Activated CD4-positive, alpha-beta T cell treated with anti-CD3 and anti-CD28 coated beads, Interleukin-2, amount 10 ng/mL, durations not matched to agents 7 days and 5 days (primary cell): ENCODE results near the gene TOP1. TPM values are rescaled to one million over a fixed set of nuclear protein-coding genes. Genes with fewer than 3 reads are reported as not detected.

ENCODE experiments used
- CTCF ChIA-PET: fragments of 350-600 bp; sonication (Branson Sonifier 250); formaldehyde crosslinking; loops from one replicate; lab custom pipeline; 2021; ENCODE audit warnings: antibody characterized with exemption; lab: Charles Lee
- POLR2A ChIA-PET: fragments of 350-600 bp; sonication (Branson Sonifier 250); formaldehyde crosslinking; loops from one replicate; lab custom pipeline; 2021; ENCODE audit warnings: antibody characterized with exemption; lab: Charles Lee
- DNase-seq: peaks from one replicate; pipeline ENCODE4 v3.0.0-alpha.2; 2020
- H3K27ac Mint-ChIP-seq: one replicate; pipeline ENCODE4 v1.8.0; 2021; ENCODE audit warnings: mild to moderate bottlenecking, moderate library complexity, mixed read lengths
- H3K27me3 Mint-ChIP-seq: one replicate; pipeline ENCODE4 v1.8.0; 2021; ENCODE audit warnings: mixed read lengths
- H3K36me3 Mint-ChIP-seq: one replicate; pipeline ENCODE4 v1.8.0; 2021; ENCODE audit warnings: low read depth, mixed read lengths
- H3K4me1 Mint-ChIP-seq: one replicate; pipeline ENCODE4 v1.8.0; 2021; ENCODE audit warnings: mixed read lengths
- H3K4me3 Mint-ChIP-seq: one replicate; pipeline ENCODE4 v1.8.0; 2021; ENCODE audit warnings: mild to moderate bottlenecking, moderate library complexity, mixed read lengths
- H3K9me3 Mint-ChIP-seq: one replicate; pipeline ENCODE4 v1.8.0; 2021; ENCODE audit warnings: mixed read lengths
- total RNA-seq, 2 experiments: library from RNA; stranded (reverse); gene quantifications; one replicate each; pipeline ENCODE4 v1.2.3, GENCODE V29; 2021

Gene TOP1
- total RNA-seq, 2 experiments from 2014 or later, result 66.7 to 76.9 TPM

- CTCF ChIA-PET, result interaction anchor here (0.6 to 1.2 kb wide), 3 partner anchors 11 to 151 kb away, joined by 3 read pairs; no protein-coding TSS in a partner anchor
These were observed 43.7 kb downstream of the TOP1 start for GRCh38 chr20:41072190-41072863.

GRCh38 chr20:41072915-41073314 is 44.3 kb downstream of the TOP1 start:
- Mint-ChIP-seq H3K4me1 (peaks cover 78% of the 10 kb centered on the region), H3K27ac (peak overlapping the region; percentile 31), H3K4me3 (no peak overlapping the region), H3K27me3 (no peaks in the 10 kb centered on the region), H3K36me3 (peaks cover 41% of the 10 kb centered on the region), H3K9me3 (no peaks in the 10 kb centered on the region)
- CTCF ChIA-PET, result interaction anchor here (1.2 kb wide), 1 partner anchor 12 kb away, joined by 3 read pairs; no protein-coding TSS in a partner anchor
- no peak for DNase-seq
- POLR2A ChIA-PET, result no interaction called here

More at GRCh38 chr20:41072190-41072863, 43.7 kb downstream of the TOP1 start:
- H3K4me1 Mint-ChIP-seq, result peaks cover 78% of the 10 kb centered on the region
- H3K36me3 Mint-ChIP-seq, result peaks cover 40% of the 10 kb centered on the region
- no peak overlapping the region for H3K4me3 Mint-ChIP-seq
- H3K9me3 Mint-ChIP-seq, result no peaks in the 10 kb centered on the region
- POLR2A ChIA-PET, result no interaction called here
- no peaks in the 10 kb centered on the region for H3K27me3 Mint-ChIP-seq
- H3K27ac Mint-ChIP-seq, result peak overlapping the region; percentile 11
- no peak for DNase-seq

GRCh38 chr20:41074441-41074840 is 45.8 kb downstream of the TOP1 start:
- Mint-ChIP-seq H3K4me3 (no peak overlapping the region), H3K27ac (no peak overlapping the region), H3K4me1 (peaks cover 85% of the 10 kb centered on the region), H3K36me3 (peaks cover 39% of the 10 kb centered on the region), H3K27me3 (no peaks in the 10 kb centered on the region), H3K9me3 (no peaks in the 10 kb centered on the region)
- no peak for DNase-seq
- ChIA-PET POLR2A (interaction anchor here (0.5 kb wide), 1 partner anchor 1807 kb away, joined by 4 read pairs; no protein-coding TSS in a partner anchor), CTCF (interaction anchor here (0.6 to 1.5 kb wide), 4 partner anchors 20 to 265 kb away, joined by 3 read pairs; no protein-coding TSS in a partner anchor)

GRCh38 chr20:41076776-41077175 is 48.2 kb downstream of the TOP1 start:
- Mint-ChIP-seq H3K4me1 (peaks cover 85% of the 10 kb centered on the region), H3K27ac (peak overlapping the region; percentile 83), H3K4me3 (no peak overlapping the region), H3K36me3 (peaks cover 39% of the 10 kb centered on the region), H3K27me3 (no peaks in the 10 kb centered on the region), H3K9me3 (no peaks in the 10 kb centered on the region)
- ChIA-PET POLR2A (no interaction called here), CTCF (interaction anchor here (1.1 kb wide), 1 partner anchor 68 kb away, joined by 3 read pairs; no protein-coding TSS in a partner anchor)
- no peak for DNase-seq

GRCh38 chr20:41078329-41078728 is 49.7 kb downstream of the TOP1 start:
- ChIA-PET POLR2A (no interaction called here), CTCF (no interaction called here)
- Mint-ChIP-seq H3K4me3 (no peak overlapping the region), H3K9me3 (no peaks in the 10 kb centered on the region), H3K36me3 (peaks cover 54% of the 10 kb centered on the region), H3K27ac (peak overlapping the region; percentile 48), H3K4me1 (peaks cover 74% of the 10 kb centered on the region), H3K27me3 (no peaks in the 10 kb centered on the region)
- DNase-seq, result peak; percentile 23

- ChIA-PET POLR2A (no interaction called here), CTCF (no interaction called here)
- no peaks in the 10 kb centered on the region for H3K27me3 Mint-ChIP-seq
- peaks cover 61% of the 10 kb centered on the region for H3K36me3 Mint-ChIP-seq
- no peak overlapping the region for H3K4me3 Mint-ChIP-seq
- peaks cover 69% of the 10 kb centered on the region for H3K4me1 Mint-ChIP-seq
- no peak for DNase-seq
- peak overlapping the region; percentile 48 for H3K27ac Mint-ChIP-seq
- H3K9me3 Mint-ChIP-seq, result no peaks in the 10 kb centered on the region
These were observed 50.4 kb downstream of the TOP1 start for GRCh38 chr20:41079066-41079465.

GRCh38 chr20:41080866-41081265 is 52.2 kb downstream of the TOP1 start:
- H3K4me1 Mint-ChIP-seq, result peaks cover 62% of the 10 kb centered on the region
- H3K27ac Mint-ChIP-seq, result peak overlapping the region; percentile 42
- peaks cover 73% of the 10 kb centered on the region for H3K36me3 Mint-ChIP-seq

GRCh38 chr20:41081276-41081814 is 52.7 kb downstream of the TOP1 start:
- H3K36me3 Mint-ChIP-seq, result peaks cover 70% of the 10 kb centered on the region
- ChIA-PET CTCF (interaction anchor here (0.9 to 1.2 kb wide), 2 partner anchors 13 to 53 kb away, joined by 3 read pairs; partner anchors contain the start of gene TOP1), POLR2A (no interaction called here)
- no peak overlapping the region for H3K4me3 Mint-ChIP-seq
- peaks cover 59% of the 10 kb centered on the region for H3K4me1 Mint-ChIP-seq
- no peak for DNase-seq
- H3K27ac Mint-ChIP-seq, result peak overlapping the region; percentile 42
- no peaks in the 10 kb centered on the region for H3K27me3 Mint-ChIP-seq
- H3K9me3 Mint-ChIP-seq, result no peaks in the 10 kb centered on the region

More at GRCh38 chr20:41080866-41081265, 52.2 kb downstream of the TOP1 start:
- no peak for DNase-seq
- Mint-ChIP-seq H3K27me3 (no peaks in the 10 kb centered on the region), H3K9me3 (no peaks in the 10 kb centered on the region), H3K4me3 (no peak overlapping the region)
- CTCF ChIA-PET, result interaction anchor here (0.9 kb wide), 1 partner anchor 53 kb away, joined by 3 read pairs; the partner anchor contains the start of gene TOP1
- POLR2A ChIA-PET, result no interaction called here

GRCh38 chr20:41082306-41082705 is 53.7 kb downstream of the TOP1 start:
- Mint-ChIP-seq H3K4me1 (peaks cover 59% of the 10 kb centered on the region), H3K9me3 (no peaks in the 10 kb centered on the region), H3K27ac (no peak overlapping the region), H3K27me3 (no peaks in the 10 kb centered on the region), H3K36me3 (peaks cover 64% of the 10 kb centered on the region), H3K4me3 (no peak overlapping the region)
- no peak for DNase-seq
- POLR2A ChIA-PET, result no interaction called here
- CTCF ChIA-PET, result interaction anchor here (0.7 to 1.2 kb wide), 2 partner anchors 12 to 92 kb away, joined by 3 read pairs; no protein-coding TSS in a partner anchor

GRCh38 chr20:41085606-41086005 is 57.0 kb downstream of the TOP1 start:
- Mint-ChIP-seq H3K27me3 (no peaks in the 10 kb centered on the region), H3K4me1 (peaks cover 39% of the 10 kb centered on the region), H3K27ac (no peak overlapping the region), H3K4me3 (no peak overlapping the region), H3K9me3 (no peaks in the 10 kb centered on the region), H3K36me3 (peaks cover 66% of the 10 kb centered on the region)
- DNase-seq, result no peak
- ChIA-PET POLR2A (no interaction called here), CTCF (no interaction called here)

GRCh38 chr20:41086402-41087324 is 58.0 kb downstream of the TOP1 start:
- CTCF ChIA-PET, result interaction anchor here (0.5 to 1.1 kb wide), 3 partner anchors 17 to 96 kb away, joined by 3 to 5 read pairs (median 4); no protein-coding TSS in a partner anchor
- Mint-ChIP-seq H3K27me3 (no peaks in the 10 kb centered on the region), H3K36me3 (peaks cover 59% of the 10 kb centered on the region), H3K27ac (peak overlapping the region; percentile 12), H3K4me1 (peaks cover 29% of the 10 kb centered on the region), H3K9me3 (no peaks in the 10 kb centered on the region), H3K4me3 (no peak overlapping the region)
- no peak for DNase-seq
- POLR2A ChIA-PET, result no interaction called here

GRCh38 chr20:41087325-41087685 is 58.7 kb downstream of the TOP1 start:
- Mint-ChIP-seq H3K4me3 (no peak overlapping the region), H3K27ac (peak overlapping the region; percentile 1)

More at GRCh38 chr20:41087325-41087685, 58.7 kb downstream of the TOP1 start:
- no peaks in the 10 kb centered on the region for H3K9me3 Mint-ChIP-seq
- H3K36me3 Mint-ChIP-seq, result peaks cover 60% of the 10 kb centered on the region
- H3K4me1 Mint-ChIP-seq, result peaks cover 26% of the 10 kb centered on the region
- no peaks in the 10 kb centered on the region for H3K27me3 Mint-ChIP-seq
- CTCF ChIA-PET, result interaction anchor here (0.9 kb wide), 1 partner anchor 97 kb away, joined by 3 read pairs; no protein-coding TSS in a partner anchor
- POLR2A ChIA-PET, result no interaction called here
- no peak for DNase-seq
